ENCODE results near the gene UBTD2.

The UBTD2 gene

GRCh38 chr5:172171118-172171517 lies 112.4 kb downstream of the UBTD2 start:
- no peak for DNase-seq (ENCODE audit: low spot score in 2 of 2)
- H3K9me3 Mint-ChIP-seq, result no peaks in the 10 kb centered on the region
- ATAC-seq (ENCODE audit: low read depth), result no peak
- peaks cover 7% of the 10 kb centered on the region for H3K36me3 Mint-ChIP-seq
- H3K27me3 Mint-ChIP-seq, result no peaks in the 10 kb centered on the region
- H3K4me3 Mint-ChIP-seq, result no peak overlapping the region
- no peak overlapping the region for H3K27ac Mint-ChIP-seq
- H3K4me1 Mint-ChIP-seq, result peaks cover 58% of the 10 kb centered on the region

- H3K36me3 Mint-ChIP-seq, result peaks cover 7% of the 10 kb centered on the region
- H3K27ac Mint-ChIP-seq, result peak overlapping the region; percentile 35
- no peaks in the 10 kb centered on the region for H3K9me3 Mint-ChIP-seq
- no peak overlapping the region for H3K4me3 Mint-ChIP-seq
- DNase-seq (ENCODE audit: low spot score in 2 of 2) (no peak), ATAC-seq (ENCODE audit: low read depth) (no peak)
- H3K27me3 Mint-ChIP-seq, result no peaks in the 10 kb centered on the region
- peaks cover 50% of the 10 kb centered on the region for H3K4me1 Mint-ChIP-seq
These were observed 113.3 kb downstream of the UBTD2 start for GRCh38 chr5:172170251-172170701.

GRCh38 chr5:172169216-172169615 lies 114.3 kb downstream of the UBTD2 start:
- H3K27me3 Mint-ChIP-seq, result no peaks in the 10 kb centered on the region
- peaks cover 42% of the 10 kb centered on the region for H3K4me1 Mint-ChIP-seq
- ATAC-seq (ENCODE audit: low read depth) (no peak), DNase-seq (ENCODE audit: low spot score in 2 of 2) (no peak)
- H3K27ac Mint-ChIP-seq, result peak overlapping the region; percentile 28
- H3K4me3 Mint-ChIP-seq, result no peak overlapping the region
- no peaks in the 10 kb centered on the region for H3K9me3 Mint-ChIP-seq
- H3K36me3 Mint-ChIP-seq, result peaks cover 7% of the 10 kb centered on the region

DNA sequence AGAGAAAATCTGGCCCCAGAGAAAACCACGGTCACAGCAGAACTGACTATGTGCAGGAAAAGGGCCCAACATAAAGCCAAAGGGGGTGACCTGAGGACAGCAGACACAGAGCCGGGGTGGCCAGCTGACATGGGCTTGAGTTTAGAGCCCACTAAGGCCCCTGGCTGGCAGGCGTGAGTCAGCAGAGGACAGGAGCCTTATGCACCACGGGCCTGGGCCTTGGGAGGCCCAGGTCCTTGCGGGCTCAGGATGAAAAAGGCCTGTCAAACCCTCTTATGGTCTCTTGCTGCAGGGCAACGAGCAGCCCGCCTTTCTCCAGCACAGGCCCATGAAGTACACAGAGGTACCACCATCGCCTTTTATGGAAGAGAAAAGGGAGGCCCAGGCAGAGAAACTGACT lies 115.3 kb downstream of the UBTD2 start:
- DNase-seq (ENCODE audit: low spot score in 2 of 2) (no peak), ATAC-seq (ENCODE audit: low read depth) (no peak)
- H3K4me3 Mint-ChIP-seq, result no peak overlapping the region
- H3K9me3 Mint-ChIP-seq, result no peaks in the 10 kb centered on the region
- peak overlapping the region; percentile 8 for H3K27ac Mint-ChIP-seq
- H3K36me3 Mint-ChIP-seq, result peaks cover 7% of the 10 kb centered on the region
- no peaks in the 10 kb centered on the region for H3K27me3 Mint-ChIP-seq
- H3K4me1 Mint-ChIP-seq, result peaks cover 37% of the 10 kb centered on the region

- no peaks in the 10 kb centered on the region for H3K9me3 Mint-ChIP-seq
- no peaks in the 10 kb centered on the region for H3K27me3 Mint-ChIP-seq
- H3K36me3 Mint-ChIP-seq, result peaks cover 7% of the 10 kb centered on the region
- peaks cover 37% of the 10 kb centered on the region for H3K4me1 Mint-ChIP-seq
- H3K4me3 Mint-ChIP-seq, result no peak overlapping the region
- ATAC-seq (ENCODE audit: low read depth) (no peak), DNase-seq (ENCODE audit: low spot score in 2 of 2) (no peak)
- H3K27ac Mint-ChIP-seq, result peak overlapping the region; percentile 8
These were observed 115.7 kb downstream of the UBTD2 start for GRCh38 chr5:172167895-172168294.

DNA sequence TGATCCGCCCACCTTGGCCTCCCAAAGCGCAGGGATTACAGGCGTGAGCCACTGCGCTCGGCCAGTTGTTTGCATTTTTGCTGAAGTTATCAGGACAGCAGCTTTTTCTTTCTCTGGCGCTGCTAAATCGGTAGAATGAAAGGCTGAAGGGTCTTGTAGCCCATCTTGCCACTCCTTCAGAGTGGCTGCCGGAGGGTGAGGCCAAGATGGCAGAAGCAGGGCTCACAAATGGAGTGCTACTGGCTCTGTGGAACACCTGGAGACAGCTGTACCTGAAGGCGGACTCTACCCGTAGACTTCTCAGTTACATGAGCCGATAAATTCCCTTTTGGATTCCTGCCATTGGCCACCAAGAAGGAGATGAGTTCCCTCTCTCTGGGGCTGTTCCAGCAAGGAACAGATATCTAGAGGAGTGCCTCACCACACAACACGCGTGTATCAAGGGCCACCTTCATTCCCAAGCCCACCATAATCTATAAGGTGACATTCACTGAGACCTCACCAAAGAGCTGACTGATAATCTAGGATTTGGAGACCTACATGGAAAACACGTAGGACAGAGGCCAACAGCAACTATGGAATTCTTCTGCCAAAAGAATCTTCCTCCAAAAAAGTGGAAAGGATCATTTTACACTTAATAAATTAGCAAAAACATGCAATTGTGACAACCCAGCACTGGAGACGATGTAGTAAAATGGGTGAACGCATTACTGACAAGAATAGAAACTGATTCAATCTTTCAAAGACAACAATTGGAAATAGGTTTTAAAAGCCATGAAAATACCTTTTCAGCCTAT lies 117.3 kb downstream of the UBTD2 start:
- H3K9me3 Mint-ChIP-seq, result no peaks in the 10 kb centered on the region

GRCh38 chr5:172165465-172165864 lies 118.1 kb downstream of the UBTD2 start:
- H3K4me1 Mint-ChIP-seq, result peaks cover 44% of the 10 kb centered on the region
- peaks cover 10% of the 10 kb centered on the region for H3K36me3 Mint-ChIP-seq
- no peak overlapping the region for H3K4me3 Mint-ChIP-seq
- DNase-seq (ENCODE audit: low spot score in 2 of 2), result no peak
- no peaks in the 10 kb centered on the region for H3K27me3 Mint-ChIP-seq
- peak overlapping the region; percentile 67 for H3K27ac Mint-ChIP-seq
- ATAC-seq (ENCODE audit: low read depth), result peak; percentile 60
- H3K9me3 Mint-ChIP-seq, result no peaks in the 10 kb centered on the region

More for the DNA sequence above, 117.3 kb downstream of the UBTD2 start:
- Mint-ChIP-seq H3K27me3 (no peaks in the 10 kb centered on the region), H3K4me3 (no peak overlapping the region), H3K27ac (peak overlapping the region; percentile 31), H3K36me3 (peaks cover 10% of the 10 kb centered on the region), H3K4me1 (peaks cover 41% of the 10 kb centered on the region)
- DNase-seq (ENCODE audit: low spot score in 2 of 2) (no peak), ATAC-seq (ENCODE audit: low read depth) (no peak)

DNA sequence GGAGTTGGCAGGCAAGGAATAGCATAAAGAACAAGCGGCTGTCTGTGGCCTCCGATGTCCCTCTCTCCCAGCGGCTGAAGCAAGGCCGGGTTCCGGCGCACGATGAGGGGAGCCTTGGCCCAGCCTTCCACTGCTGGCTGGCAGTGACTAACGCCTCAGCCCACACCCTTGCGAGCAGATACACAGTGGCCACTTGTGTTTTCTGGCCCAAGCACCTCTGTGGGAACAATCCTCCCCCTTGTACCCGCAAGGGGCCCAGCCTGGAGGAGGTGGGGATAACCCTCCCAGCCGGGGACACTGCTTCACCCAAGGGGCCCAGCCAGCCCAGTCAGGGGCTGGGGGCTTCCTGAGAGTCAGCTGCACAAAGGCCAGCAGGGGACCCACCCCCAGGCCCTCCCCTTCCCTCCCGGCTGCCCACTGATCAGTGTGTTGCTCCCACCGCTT lies 118.8 kb downstream of the UBTD2 start:
- no peak for DNase-seq (ENCODE audit: low spot score in 2 of 2)
- H3K4me1 Mint-ChIP-seq, result peaks cover 45% of the 10 kb centered on the region
- H3K27ac Mint-ChIP-seq, result peak overlapping the region; percentile 67
- H3K36me3 Mint-ChIP-seq, result peaks cover 10% of the 10 kb centered on the region
- ATAC-seq (ENCODE audit: low read depth), result no peak
- H3K9me3 Mint-ChIP-seq, result no peaks in the 10 kb centered on the region
- H3K4me3 Mint-ChIP-seq, result no peak overlapping the region
- no peaks in the 10 kb centered on the region for H3K27me3 Mint-ChIP-seq

- Mint-ChIP-seq H3K27me3 (no peaks in the 10 kb centered on the region), H3K27ac (no peak overlapping the region), H3K4me1 (peaks cover 44% of the 10 kb centered on the region), H3K9me3 (no peaks in the 10 kb centered on the region), H3K36me3 (peaks cover 8% of the 10 kb centered on the region), H3K4me3 (no peak overlapping the region)
- no peak for DNase-seq (ENCODE audit: low spot score in 2 of 2)
- ATAC-seq (ENCODE audit: low read depth), result no peak
These were observed 120.2 kb downstream of the UBTD2 start for GRCh38 chr5:172163346-172163745.

- no peak for ATAC-seq (ENCODE audit: low read depth)
- no peak overlapping the region for H3K27ac Mint-ChIP-seq
- no peaks in the 10 kb centered on the region for H3K27me3 Mint-ChIP-seq
- H3K36me3 Mint-ChIP-seq, result peaks cover 10% of the 10 kb centered on the region
- peaks cover 41% of the 10 kb centered on the region for H3K4me1 Mint-ChIP-seq
- no peak overlapping the region for H3K4me3 Mint-ChIP-seq
- no peaks in the 10 kb centered on the region for H3K9me3 Mint-ChIP-seq
- DNase-seq (ENCODE audit: low spot score in 2 of 2), result no peak
These were observed 120.6 kb downstream of the UBTD2 start for GRCh38 chr5:172162987-172163343.

GRCh38 chr5:172162323-172162986 lies 121.1 kb downstream of the UBTD2 start:
- H3K4me3 Mint-ChIP-seq, result no peak overlapping the region
- H3K4me1 Mint-ChIP-seq, result peaks cover 38% of the 10 kb centered on the region
- ATAC-seq (ENCODE audit: low read depth) (no peak), DNase-seq (ENCODE audit: low spot score in 2 of 2) (no peak)
- no peaks in the 10 kb centered on the region for H3K27me3 Mint-ChIP-seq
- peak overlapping the region; percentile 17 for H3K27ac Mint-ChIP-seq
- H3K9me3 Mint-ChIP-seq, result no peaks in the 10 kb centered on the region
- peaks cover 11% of the 10 kb centered on the region for H3K36me3 Mint-ChIP-seq

DNA sequence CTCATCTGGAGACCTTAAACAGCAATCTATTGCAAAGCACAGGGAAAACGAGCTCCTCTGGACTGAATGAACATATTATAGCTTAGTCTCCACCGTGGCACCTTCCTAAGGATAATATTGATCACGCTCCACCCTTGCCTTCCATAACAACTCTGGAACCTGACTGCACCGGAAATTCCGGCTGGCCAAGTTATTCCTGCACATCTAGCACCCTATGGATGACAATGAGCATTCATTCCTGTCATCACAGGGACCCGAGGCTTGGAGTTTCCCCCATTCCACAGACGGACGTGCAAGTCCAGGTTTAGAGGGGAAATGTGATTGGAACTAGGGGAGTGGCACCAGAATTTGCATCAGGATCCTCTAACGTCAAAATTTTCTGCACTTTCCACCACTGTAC lies 123.1 kb downstream of the UBTD2 start:
- DNase-seq (ENCODE audit: low spot score in 2 of 2) (no peak), ATAC-seq (ENCODE audit: low read depth) (no peak)
- H3K27ac Mint-ChIP-seq, result peak overlapping the region; percentile 24
- H3K9me3 Mint-ChIP-seq, result no peaks in the 10 kb centered on the region
- H3K4me1 Mint-ChIP-seq, result peaks cover 53% of the 10 kb centered on the region
- H3K36me3 Mint-ChIP-seq, result peaks cover 23% of the 10 kb centered on the region
- H3K27me3 Mint-ChIP-seq, result no peaks in the 10 kb centered on the region
- H3K4me3 Mint-ChIP-seq, result no peak overlapping the region

Measured in memory B cell (primary cell).